Measurements from ENCODE around the gene APLP2. TPM values are rescaled to one million over a fixed set of nuclear protein-coding genes. Genes with fewer than 3 reads are reported as not detected.

APLP2 gene
- total and polyA plus RNA-seq, 4 donors, result 190 to 337 (median 233) TPM

DNA sequence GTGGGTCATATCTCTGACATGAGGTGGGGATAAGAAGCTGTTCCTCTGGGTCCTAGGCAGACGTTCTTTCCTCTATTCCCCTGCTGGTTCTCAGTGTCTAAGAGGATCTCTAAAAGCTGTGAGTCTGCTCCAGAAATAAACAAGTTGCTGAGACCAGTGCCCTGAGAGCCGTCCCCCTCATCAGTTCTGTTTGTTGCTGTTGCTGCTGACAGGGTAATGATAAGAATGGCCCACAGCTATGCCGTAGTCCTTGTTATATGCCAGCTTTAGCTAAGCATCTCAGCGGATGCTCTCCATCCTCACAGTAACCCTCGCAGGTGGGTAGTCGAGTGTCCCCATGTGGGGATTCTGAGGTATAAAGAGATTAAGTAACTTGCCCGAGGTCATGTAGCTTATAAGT, 66.4 kb downstream of the APLP2 start:
- Histone ChIP-seq H3K27ac (ENCODE audit: low read depth in 1 of 2, low read length in 2 of 2) (no peak overlapping the region), H3K9me3 (ENCODE audit: control insufficient read depth in 4 of 4, low read length in 3 of 4) (no peaks in the 10 kb centered on the region), H3K4me3 (ENCODE audit: low read depth in 1 of 3, low read length in 3 of 3) (no peak overlapping the region), H3K36me3 (ENCODE audit: control insufficient read depth in 4 of 4, insufficient read depth in 3 of 4, low read depth in 1 of 4, low read length in 3 of 4) (peaks cover 1 to 52% (median 43%) of the 10 kb centered on the region in 4 donors), H3K27me3 (ENCODE audit: control insufficient read depth in 4 of 4, insufficient read depth in 4 of 4, low read length in 3 of 4) (no peaks in the 10 kb centered on the region), H3K4me1 (ENCODE audit: control insufficient read depth in 4 of 4, insufficient read depth in 4 of 4, low read length in 3 of 4) (no peaks in the 10 kb centered on the region), H3K9ac (ENCODE audit: low read depth in 1 of 2, low read length in 2 of 2) (no peak overlapping the region)
- TF ChIP-seq REST (IDR thresholded peaks at IDR 0.05) (no peak), FOXA2 (IDR thresholded peaks at IDR 0.05) (no peak), EGR1 (IDR thresholded peaks at IDR 0.05; ENCODE audit: low read depth in 2 of 2) (no peak), RXRA (IDR thresholded peaks at IDR 0.05) (no peak), FOXA1 (IDR thresholded peaks at IDR 0.05) (no peak), JUND (IDR thresholded peaks at IDR 0.05) (no peak), MAX (IDR thresholded peaks at IDR 0.05) (no peak), HNF4G (IDR thresholded peaks at IDR 0.05) (no peak), TAF1 (conservative IDR thresholded peaks at IDR 0.05) (no peak)
- TF ChIP-seq, protein P1, sequence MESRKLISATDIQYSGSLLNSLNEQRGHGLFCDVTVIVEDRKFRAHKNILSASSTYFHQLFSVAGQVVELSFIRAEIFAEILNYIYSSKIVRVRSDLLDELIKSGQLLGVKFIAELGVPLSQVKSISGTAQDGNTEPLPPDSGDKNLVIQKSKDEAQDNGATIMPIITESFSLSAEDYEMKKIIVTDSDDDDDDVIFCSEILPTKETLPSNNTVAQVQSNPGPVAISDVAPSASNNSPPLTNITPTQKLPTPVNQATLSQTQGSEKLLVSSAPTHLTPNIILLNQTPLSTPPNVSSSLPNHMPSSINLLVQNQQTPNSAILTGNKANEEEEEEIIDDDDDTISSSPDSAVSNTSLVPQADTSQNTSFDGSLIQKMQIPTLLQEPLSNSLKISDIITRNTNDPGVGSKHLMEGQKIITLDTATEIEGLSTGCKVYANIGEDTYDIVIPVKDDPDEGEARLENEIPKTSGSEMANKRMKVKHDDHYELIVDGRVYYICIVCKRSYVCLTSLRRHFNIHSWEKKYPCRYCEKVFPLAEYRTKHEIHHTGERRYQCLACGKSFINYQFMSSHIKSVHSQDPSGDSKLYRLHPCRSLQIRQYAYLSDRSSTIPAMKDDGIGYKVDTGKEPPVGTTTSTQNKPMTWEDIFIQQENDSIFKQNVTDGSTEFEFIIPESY (IDR thresholded peaks at IDR 0.05), result no peak
- TF ChIP-seq, protein P2, sequence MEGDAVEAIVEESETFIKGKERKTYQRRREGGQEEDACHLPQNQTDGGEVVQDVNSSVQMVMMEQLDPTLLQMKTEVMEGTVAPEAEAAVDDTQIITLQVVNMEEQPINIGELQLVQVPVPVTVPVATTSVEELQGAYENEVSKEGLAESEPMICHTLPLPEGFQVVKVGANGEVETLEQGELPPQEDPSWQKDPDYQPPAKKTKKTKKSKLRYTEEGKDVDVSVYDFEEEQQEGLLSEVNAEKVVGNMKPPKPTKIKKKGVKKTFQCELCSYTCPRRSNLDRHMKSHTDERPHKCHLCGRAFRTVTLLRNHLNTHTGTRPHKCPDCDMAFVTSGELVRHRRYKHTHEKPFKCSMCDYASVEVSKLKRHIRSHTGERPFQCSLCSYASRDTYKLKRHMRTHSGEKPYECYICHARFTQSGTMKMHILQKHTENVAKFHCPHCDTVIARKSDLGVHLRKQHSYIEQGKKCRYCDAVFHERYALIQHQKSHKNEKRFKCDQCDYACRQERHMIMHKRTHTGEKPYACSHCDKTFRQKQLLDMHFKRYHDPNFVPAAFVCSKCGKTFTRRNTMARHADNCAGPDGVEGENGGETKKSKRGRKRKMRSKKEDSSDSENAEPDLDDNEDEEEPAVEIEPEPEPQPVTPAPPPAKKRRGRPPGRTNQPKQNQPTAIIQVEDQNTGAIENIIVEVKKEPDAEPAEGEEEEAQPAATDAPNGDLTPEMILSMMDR (IDR thresholded peaks at IDR 0.05; ENCODE audit: low read depth, low read length, missing input control), result no peak
- WGBS, result 87% methylated on average over 7 of the region's 7 CpGs
- no peak for DNase-seq (ENCODE audit: low spot score)

DNA sequence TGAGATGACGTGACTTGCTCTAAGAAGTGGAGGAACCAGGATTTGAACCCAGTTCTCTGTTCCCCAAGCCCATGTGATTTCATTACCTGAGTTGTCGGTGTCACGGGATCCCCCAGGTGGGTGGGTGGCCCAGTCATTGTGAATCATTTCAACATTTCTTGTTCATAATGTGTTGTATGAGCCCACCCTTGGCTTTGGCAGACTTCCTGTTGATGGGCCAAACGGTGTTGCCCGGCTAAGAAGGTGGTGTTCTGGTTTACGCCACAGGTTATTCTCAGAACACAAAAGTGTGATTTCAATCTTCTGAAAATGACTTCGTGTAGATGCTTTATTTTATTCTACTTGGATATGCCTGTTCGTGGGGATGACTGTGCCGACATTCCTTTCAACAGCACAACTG, 68.3 kb downstream of the APLP2 start:
- H3K27ac ChIP-seq (ENCODE audit: low read depth in 1 of 2, low read length in 2 of 2), result no peak overlapping the region
- peaks cover 0 to 13% (median 8%) of the 10 kb centered on the region in 4 donors for H3K4me1 ChIP-seq (ENCODE audit: control insufficient read depth in 4 of 4, insufficient read depth in 4 of 4, low read length in 3 of 4)
- no peaks in the 10 kb centered on the region for H3K27me3 ChIP-seq (ENCODE audit: control insufficient read depth in 4 of 4, insufficient read depth in 4 of 4, low read length in 3 of 4)
- no peak for TF ChIP-seq NR2F2 (IDR thresholded peaks at IDR 0.05)
- TF ChIP-seq, protein P2 (IDR thresholded peaks at IDR 0.05; ENCODE audit: low read depth, low read length, missing input control), result no peak
- no peaks in the 10 kb centered on the region for H3K9me3 ChIP-seq (ENCODE audit: control insufficient read depth in 4 of 4, low read length in 3 of 4)
- H3K36me3 ChIP-seq (ENCODE audit: control insufficient read depth in 4 of 4, insufficient read depth in 3 of 4, low read depth in 1 of 4, low read length in 3 of 4), result peaks cover 3 to 56% (median 42%) of the 10 kb centered on the region in 4 donors
- 94% methylated on average over 9 of the region's 9 CpGs for WGBS
- H3K9ac ChIP-seq (ENCODE audit: low read depth in 1 of 2, low read length in 2 of 2), result no peak overlapping the region
- H3K4me3 ChIP-seq (ENCODE audit: low read depth in 1 of 3, low read length in 3 of 3), result no peak overlapping the region
- no peak for DNase-seq (ENCODE audit: low spot score)
